ENCODE measurements around the gene PACS1.

DNA sequence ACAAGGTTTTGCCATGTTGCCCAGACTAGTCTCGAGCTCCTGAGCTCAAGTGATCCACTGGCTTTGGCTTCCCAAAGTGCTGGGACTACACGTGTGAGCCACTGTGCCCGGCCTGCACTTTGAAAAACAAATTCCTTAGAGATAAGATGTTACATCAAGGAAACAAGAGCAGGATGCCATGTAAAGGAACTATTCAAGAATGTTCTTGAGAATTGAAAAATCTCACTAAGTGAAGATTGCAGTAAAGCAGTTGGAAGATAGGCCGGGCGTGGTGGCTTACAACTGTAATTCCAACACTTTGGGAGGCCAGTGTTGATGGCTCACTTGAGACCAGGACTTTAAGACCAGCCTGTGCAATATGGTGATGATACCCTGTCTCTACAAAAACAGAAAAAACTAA, 88.1 kb downstream of the PACS1 start:
- TF ChIP-seq, protein P1, sequence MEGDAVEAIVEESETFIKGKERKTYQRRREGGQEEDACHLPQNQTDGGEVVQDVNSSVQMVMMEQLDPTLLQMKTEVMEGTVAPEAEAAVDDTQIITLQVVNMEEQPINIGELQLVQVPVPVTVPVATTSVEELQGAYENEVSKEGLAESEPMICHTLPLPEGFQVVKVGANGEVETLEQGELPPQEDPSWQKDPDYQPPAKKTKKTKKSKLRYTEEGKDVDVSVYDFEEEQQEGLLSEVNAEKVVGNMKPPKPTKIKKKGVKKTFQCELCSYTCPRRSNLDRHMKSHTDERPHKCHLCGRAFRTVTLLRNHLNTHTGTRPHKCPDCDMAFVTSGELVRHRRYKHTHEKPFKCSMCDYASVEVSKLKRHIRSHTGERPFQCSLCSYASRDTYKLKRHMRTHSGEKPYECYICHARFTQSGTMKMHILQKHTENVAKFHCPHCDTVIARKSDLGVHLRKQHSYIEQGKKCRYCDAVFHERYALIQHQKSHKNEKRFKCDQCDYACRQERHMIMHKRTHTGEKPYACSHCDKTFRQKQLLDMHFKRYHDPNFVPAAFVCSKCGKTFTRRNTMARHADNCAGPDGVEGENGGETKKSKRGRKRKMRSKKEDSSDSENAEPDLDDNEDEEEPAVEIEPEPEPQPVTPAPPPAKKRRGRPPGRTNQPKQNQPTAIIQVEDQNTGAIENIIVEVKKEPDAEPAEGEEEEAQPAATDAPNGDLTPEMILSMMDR (IDR thresholded peaks at IDR 0.05): no peak
- TF ChIP-seq POLR2AphosphoS5 (IDR thresholded peaks at IDR 0.05; ENCODE audit: low read depth, low read length): no peak
- TF ChIP-seq SIN3A (IDR thresholded peaks at IDR 0.05; ENCODE audit: borderline replicate concordance, insufficient read depth, low read depth, low read length): no peak
- TF ChIP-seq, protein P2, sequence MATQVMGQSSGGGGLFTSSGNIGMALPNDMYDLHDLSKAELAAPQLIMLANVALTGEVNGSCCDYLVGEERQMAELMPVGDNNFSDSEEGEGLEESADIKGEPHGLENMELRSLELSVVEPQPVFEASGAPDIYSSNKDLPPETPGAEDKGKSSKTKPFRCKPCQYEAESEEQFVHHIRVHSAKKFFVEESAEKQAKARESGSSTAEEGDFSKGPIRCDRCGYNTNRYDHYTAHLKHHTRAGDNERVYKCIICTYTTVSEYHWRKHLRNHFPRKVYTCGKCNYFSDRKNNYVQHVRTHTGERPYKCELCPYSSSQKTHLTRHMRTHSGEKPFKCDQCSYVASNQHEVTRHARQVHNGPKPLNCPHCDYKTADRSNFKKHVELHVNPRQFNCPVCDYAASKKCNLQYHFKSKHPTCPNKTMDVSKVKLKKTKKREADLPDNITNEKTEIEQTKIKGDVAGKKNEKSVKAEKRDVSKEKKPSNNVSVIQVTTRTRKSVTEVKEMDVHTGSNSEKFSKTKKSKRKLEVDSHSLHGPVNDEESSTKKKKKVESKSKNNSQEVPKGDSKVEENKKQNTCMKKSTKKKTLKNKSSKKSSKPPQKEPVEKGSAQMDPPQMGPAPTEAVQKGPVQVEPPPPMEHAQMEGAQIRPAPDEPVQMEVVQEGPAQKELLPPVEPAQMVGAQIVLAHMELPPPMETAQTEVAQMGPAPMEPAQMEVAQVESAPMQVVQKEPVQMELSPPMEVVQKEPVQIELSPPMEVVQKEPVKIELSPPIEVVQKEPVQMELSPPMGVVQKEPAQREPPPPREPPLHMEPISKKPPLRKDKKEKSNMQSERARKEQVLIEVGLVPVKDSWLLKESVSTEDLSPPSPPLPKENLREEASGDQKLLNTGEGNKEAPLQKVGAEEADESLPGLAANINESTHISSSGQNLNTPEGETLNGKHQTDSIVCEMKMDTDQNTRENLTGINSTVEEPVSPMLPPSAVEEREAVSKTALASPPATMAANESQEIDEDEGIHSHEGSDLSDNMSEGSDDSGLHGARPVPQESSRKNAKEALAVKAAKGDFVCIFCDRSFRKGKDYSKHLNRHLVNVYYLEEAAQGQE (IDR thresholded peaks at IDR 0.05; ENCODE audit: insufficient read depth in 1 of 2, low read depth in 2 of 2, low read length in 1 of 2): no peak
- no peak for TF ChIP-seq TCF7L2 (IDR thresholded peaks at IDR 0.05; ENCODE audit: low read depth, low read length)

Data from Panc1 (cell line).